ENCODE measurements around the gene ZBTB43.
"Not testable (repeated sequence)": the region's sequence is repeated elsewhere in the genome, so short reads cannot be mapped to it uniquely, and the experiment has no call there.

Gene ZBTB43

GRCh38 chr9:126778696-126779095 is 26.1 kb upstream of the ZBTB43 start:
- not testable (repeated sequence) for H3K4me1 ChIP-seq (ENCODE audit: control insufficient read depth in 2 of 2, insufficient read depth in 1 of 2, low read depth in 1 of 2, low read length in 2 of 2); H2BK5ac ChIP-seq (ENCODE audit: low read length); H3K79me1 ChIP-seq (ENCODE audit: low read depth, low read length); H4K8ac ChIP-seq (ENCODE audit: low read depth, low read length); H3K27ac ChIP-seq (replicated peaks; ENCODE audit: low read length); H2AFZ ChIP-seq (ENCODE audit: low read length); H2AK5ac ChIP-seq (ENCODE audit: low read depth, low read length); H4K91ac ChIP-seq (ENCODE audit: low read depth, low read length, poor library complexity); H3K9me3 ChIP-seq (replicated peaks in 1 of 2; ENCODE audit: control insufficient read depth in 2 of 2, insufficient read depth in 1 of 2, low read depth in 1 of 2, low read length in 2 of 2); H3K4ac ChIP-seq (ENCODE audit: low read length); H3K23ac ChIP-seq (ENCODE audit: low read depth, low read length, poor library complexity); H3K4me2 ChIP-seq (ENCODE audit: insufficient read depth, low read length, poor library complexity, severe bottlenecking); H2BK15ac ChIP-seq (ENCODE audit: low read length); H2BK120ac ChIP-seq (ENCODE audit: low read depth, low read length); H3K18ac ChIP-seq (ENCODE audit: low read length); H3K14ac ChIP-seq (ENCODE audit: low read length); H2BK12ac ChIP-seq (ENCODE audit: low read length); H3K4me3 ChIP-seq (ENCODE audit: low read length in 2 of 2); H3K9ac ChIP-seq (ENCODE audit: low read depth, low read length, poor library complexity); DNase-seq (ENCODE audit: low spot score); H3K36me3 ChIP-seq (replicated peaks in 1 of 2; ENCODE audit: control insufficient read depth in 2 of 2, insufficient read depth in 2 of 2, low read length in 2 of 2)
- WGBS, 2 donors (ENCODE audit: extremely low coverage in 2 of 2, insufficient read length in 2 of 2, insufficient replicate concordance in 1 of 2) = no CpG with 5 or more reads among the region's 5 CpGs
- H3K27me3 ChIP-seq (ENCODE audit: control insufficient read depth in 3 of 3, insufficient read depth in 3 of 3, low read depth in 1 of 3, low read length in 3 of 3) = peaks cover 0 to 17% (median 2%) of the 10 kb centered on the region in 3 experiments

DNA sequence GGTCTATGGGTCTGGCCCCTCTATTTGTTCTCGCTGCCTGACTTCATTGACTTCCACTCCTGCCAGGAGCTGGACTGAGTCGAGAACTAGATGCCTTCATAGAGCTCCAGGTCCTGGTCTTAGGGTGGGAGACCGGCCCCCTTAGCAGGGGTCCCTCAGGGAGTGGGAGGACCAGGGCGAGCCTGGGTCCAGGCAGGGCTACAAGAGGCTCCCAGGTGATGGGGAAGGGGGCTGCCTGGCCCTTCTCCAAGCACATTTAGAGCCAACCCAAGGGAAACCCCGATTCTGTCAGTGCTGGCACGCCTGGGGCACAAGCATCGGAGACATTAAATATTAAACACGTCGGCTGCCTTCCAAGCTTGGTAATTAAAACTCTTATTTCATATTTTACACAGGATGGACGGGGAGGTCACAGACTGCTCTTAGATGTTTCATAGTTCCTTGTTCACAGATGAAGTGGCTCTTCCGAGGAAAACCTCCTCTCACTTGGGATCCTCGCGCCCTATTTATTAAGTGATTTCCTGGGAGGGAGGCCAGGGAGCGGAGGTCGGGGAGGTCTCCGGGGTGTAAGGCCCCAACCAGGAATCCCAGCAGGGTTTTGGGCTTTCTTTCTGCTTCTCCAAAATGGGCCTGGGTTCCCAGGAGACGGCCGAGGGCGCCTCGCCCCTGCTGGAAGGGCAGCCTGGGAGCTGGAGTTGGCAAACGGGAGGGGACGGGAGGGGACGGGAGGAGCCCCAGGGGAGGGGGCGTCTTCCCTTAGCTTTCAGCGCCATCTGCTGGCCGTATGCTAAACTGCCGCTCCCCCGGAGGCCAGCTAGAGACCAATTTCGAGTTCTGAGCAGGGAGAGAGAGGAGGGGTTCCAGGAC is 23.4 kb upstream of the ZBTB43 start:
- Histone ChIP-seq H3K27me3 (ENCODE audit: control insufficient read depth in 3 of 3, insufficient read depth in 3 of 3, low read depth in 1 of 3, low read length in 3 of 3) (peaks cover 0 to 34% (median 2%) of the 10 kb centered on the region in 3 experiments), H2BK15ac (ENCODE audit: low read length) (peak overlapping the region; percentile 23), H3K18ac (ENCODE audit: low read length) (peak overlapping the region; percentile 54), H3K79me1 (ENCODE audit: low read depth, low read length) (no peaks in the 10 kb centered on the region), H3K4me1 (ENCODE audit: control insufficient read depth in 2 of 2, insufficient read depth in 1 of 2, low read depth in 1 of 2, low read length in 2 of 2) (no peaks in the 10 kb centered on the region), H2BK120ac (ENCODE audit: low read depth, low read length) (no peak overlapping the region), H3K14ac (ENCODE audit: low read length) (no peak overlapping the region), H2BK12ac (ENCODE audit: low read length) (no peak overlapping the region), H3K27ac (replicated peaks; ENCODE audit: low read length) (no peak overlapping the region), H2BK5ac (ENCODE audit: low read length) (no peak overlapping the region), H3K4me3 (ENCODE audit: low read length in 2 of 2) (no peak overlapping the region), H3K23ac (ENCODE audit: low read depth, low read length, poor library complexity) (no peak overlapping the region), H3K4me2 (ENCODE audit: insufficient read depth, low read length, poor library complexity, severe bottlenecking) (no peak overlapping the region), H2AFZ (ENCODE audit: low read length) (peak overlapping the region; percentile 81), H4K91ac (ENCODE audit: low read depth, low read length, poor library complexity) (no peak overlapping the region), H4K8ac (ENCODE audit: low read depth, low read length) (no peak overlapping the region), H3K4ac (ENCODE audit: low read length) (no peak overlapping the region), H3K36me3 (replicated peaks in 1 of 2; ENCODE audit: control insufficient read depth in 2 of 2, insufficient read depth in 2 of 2, low read length in 2 of 2) (no peaks in the 10 kb centered on the region), H3K9me3 (replicated peaks in 1 of 2; ENCODE audit: control insufficient read depth in 2 of 2, insufficient read depth in 1 of 2, low read depth in 1 of 2, low read length in 2 of 2) (no peaks in the 10 kb centered on the region), H2AK5ac (ENCODE audit: low read depth, low read length) (peak overlapping the region; percentile 86), H3K9ac (ENCODE audit: low read depth, low read length, poor library complexity) (no peak overlapping the region)
- WGBS, 2 donors (ENCODE audit: extremely low coverage in 2 of 2, insufficient read length in 2 of 2, insufficient replicate concordance in 1 of 2) = no CpG with 5 or more reads among the region's 29 CpGs
- peak; percentile 89 for DNase-seq (ENCODE audit: low spot score)

- H2BK5ac ChIP-seq (ENCODE audit: low read length) = no peak overlapping the region
- H3K79me1 ChIP-seq (ENCODE audit: low read depth, low read length) = no peaks in the 10 kb centered on the region
- no peak overlapping the region for H4K8ac ChIP-seq (ENCODE audit: low read depth, low read length)
- H3K27me3 ChIP-seq (ENCODE audit: control insufficient read depth in 3 of 3, insufficient read depth in 3 of 3, low read depth in 1 of 3, low read length in 3 of 3) = peaks cover 0 to 38% (median 2%) of the 10 kb centered on the region in 3 experiments
- no peak overlapping the region for H4K91ac ChIP-seq (ENCODE audit: low read depth, low read length, poor library complexity)
- DNase-seq (ENCODE audit: low spot score) = no peak
- no peaks in the 10 kb centered on the region for H3K36me3 ChIP-seq (replicated peaks in 1 of 2; ENCODE audit: control insufficient read depth in 2 of 2, insufficient read depth in 2 of 2, low read length in 2 of 2)
- H3K4me2 ChIP-seq (ENCODE audit: insufficient read depth, low read length, poor library complexity, severe bottlenecking) = no peak overlapping the region
- no peak overlapping the region for H3K4me3 ChIP-seq (ENCODE audit: low read length in 2 of 2)
- peak overlapping the region; percentile 9 for H3K9ac ChIP-seq (ENCODE audit: low read depth, low read length, poor library complexity)
- no peak overlapping the region for H3K14ac ChIP-seq (ENCODE audit: low read length)
- no CpG with 5 or more reads among the region's 4 CpGs for WGBS, 2 donors (ENCODE audit: extremely low coverage in 2 of 2, insufficient read length in 2 of 2, insufficient replicate concordance in 1 of 2)
- H2BK12ac ChIP-seq (ENCODE audit: low read length) = no peak overlapping the region
- no peak overlapping the region for H3K27ac ChIP-seq (replicated peaks; ENCODE audit: low read length)
- H2BK120ac ChIP-seq (ENCODE audit: low read depth, low read length) = no peak overlapping the region
- H3K18ac ChIP-seq (ENCODE audit: low read length) = no peak overlapping the region
- H3K4me1 ChIP-seq (ENCODE audit: control insufficient read depth in 2 of 2, insufficient read depth in 1 of 2, low read depth in 1 of 2, low read length in 2 of 2) = no peaks in the 10 kb centered on the region
- H2AK5ac ChIP-seq (ENCODE audit: low read depth, low read length) = no peak overlapping the region
- H2BK15ac ChIP-seq (ENCODE audit: low read length) = no peak overlapping the region
- H3K23ac ChIP-seq (ENCODE audit: low read depth, low read length, poor library complexity) = no peak overlapping the region
- H3K4ac ChIP-seq (ENCODE audit: low read length) = no peak overlapping the region
- H3K9me3 ChIP-seq (replicated peaks in 1 of 2; ENCODE audit: control insufficient read depth in 2 of 2, insufficient read depth in 1 of 2, low read depth in 1 of 2, low read length in 2 of 2) = no peaks in the 10 kb centered on the region
- peak overlapping the region; percentile 81 for H2AFZ ChIP-seq (ENCODE audit: low read length)
Measured at GRCh38 chr9:126782053-126782388, 22.8 kb upstream of the ZBTB43 start.

DNA sequence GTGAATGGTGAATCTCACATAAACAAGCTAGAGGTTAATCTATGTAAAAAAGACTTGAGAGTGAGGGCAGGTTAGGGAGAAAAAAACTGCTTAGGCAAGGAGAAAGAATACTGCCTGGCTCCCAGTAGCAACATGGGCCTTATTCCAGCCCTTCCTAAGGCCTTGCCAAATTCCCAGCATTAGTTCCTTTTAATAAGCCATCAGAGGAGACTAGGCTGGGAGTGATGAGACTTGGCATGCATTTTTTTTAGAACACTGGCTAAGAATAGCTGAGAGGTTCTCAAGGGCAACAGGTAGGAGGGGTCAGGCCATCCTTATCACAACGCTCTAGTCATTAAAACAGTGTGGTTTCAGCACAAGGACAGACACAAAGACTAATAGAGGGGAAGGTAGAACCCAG is 20.9 kb upstream of the ZBTB43 start:
- no peak overlapping the region for H3K4me2 ChIP-seq (ENCODE audit: insufficient read depth, low read length, poor library complexity, severe bottlenecking)
- no peak overlapping the region for H3K4ac ChIP-seq (ENCODE audit: low read length)
- H3K79me1 ChIP-seq (ENCODE audit: low read depth, low read length) = no peaks in the 10 kb centered on the region
- H3K9me3 ChIP-seq (replicated peaks in 1 of 2; ENCODE audit: control insufficient read depth in 2 of 2, insufficient read depth in 1 of 2, low read depth in 1 of 2, low read length in 2 of 2) = no peaks in the 10 kb centered on the region
- no peaks in the 10 kb centered on the region for H3K36me3 ChIP-seq (replicated peaks in 1 of 2; ENCODE audit: control insufficient read depth in 2 of 2, insufficient read depth in 2 of 2, low read length in 2 of 2)
- no peak overlapping the region for H3K23ac ChIP-seq (ENCODE audit: low read depth, low read length, poor library complexity)
- DNase-seq (ENCODE audit: low spot score) = no peak
- H2BK12ac ChIP-seq (ENCODE audit: low read length) = no peak overlapping the region
- H3K14ac ChIP-seq (ENCODE audit: low read length) = no peak overlapping the region
- H2AK5ac ChIP-seq (ENCODE audit: low read depth, low read length) = no peak overlapping the region
- H3K27me3 ChIP-seq (ENCODE audit: control insufficient read depth in 3 of 3, insufficient read depth in 3 of 3, low read depth in 1 of 3, low read length in 3 of 3) = peaks cover 0 to 47% (median 2%) of the 10 kb centered on the region in 3 experiments
- WGBS, 2 donors (ENCODE audit: extremely low coverage in 2 of 2, insufficient read length in 2 of 2, insufficient replicate concordance in 1 of 2) = no CpG with 5 or more reads among the region's 1 CpG
- H3K27ac ChIP-seq (replicated peaks; ENCODE audit: low read length) = no peak overlapping the region
- H4K8ac ChIP-seq (ENCODE audit: low read depth, low read length) = no peak overlapping the region
- no peak overlapping the region for H2AFZ ChIP-seq (ENCODE audit: low read length)
- no peak overlapping the region for H2BK5ac ChIP-seq (ENCODE audit: low read length)
- no peaks in the 10 kb centered on the region for H3K4me1 ChIP-seq (ENCODE audit: control insufficient read depth in 2 of 2, insufficient read depth in 1 of 2, low read depth in 1 of 2, low read length in 2 of 2)
- H4K91ac ChIP-seq (ENCODE audit: low read depth, low read length, poor library complexity) = no peak overlapping the region
- H3K9ac ChIP-seq (ENCODE audit: low read depth, low read length, poor library complexity) = no peak overlapping the region
- H2BK15ac ChIP-seq (ENCODE audit: low read length) = no peak overlapping the region
- no peak overlapping the region for H3K18ac ChIP-seq (ENCODE audit: low read length)
- H3K4me3 ChIP-seq (ENCODE audit: low read length in 2 of 2) = no peak overlapping the region
- no peak overlapping the region for H2BK120ac ChIP-seq (ENCODE audit: low read depth, low read length)
